GM21576 (cell line): ENCODE data around the gene FASTKD1.

Experiments
- ATAC-seq: cut with Tn5 transposase; IDR thresholded peaks from one replicate; pipeline ENCODE4 v1.9.1; 2021; ENCODE audit warnings: mild to moderate bottlenecking, moderate library complexity; ENCODE audit not compliant: unreplicated experiment

Gene FASTKD1

GRCh38 chr2:169509955-169510354, 63.7 kb downstream of the FASTKD1 start:
- no peak for ATAC-seq

DNA sequence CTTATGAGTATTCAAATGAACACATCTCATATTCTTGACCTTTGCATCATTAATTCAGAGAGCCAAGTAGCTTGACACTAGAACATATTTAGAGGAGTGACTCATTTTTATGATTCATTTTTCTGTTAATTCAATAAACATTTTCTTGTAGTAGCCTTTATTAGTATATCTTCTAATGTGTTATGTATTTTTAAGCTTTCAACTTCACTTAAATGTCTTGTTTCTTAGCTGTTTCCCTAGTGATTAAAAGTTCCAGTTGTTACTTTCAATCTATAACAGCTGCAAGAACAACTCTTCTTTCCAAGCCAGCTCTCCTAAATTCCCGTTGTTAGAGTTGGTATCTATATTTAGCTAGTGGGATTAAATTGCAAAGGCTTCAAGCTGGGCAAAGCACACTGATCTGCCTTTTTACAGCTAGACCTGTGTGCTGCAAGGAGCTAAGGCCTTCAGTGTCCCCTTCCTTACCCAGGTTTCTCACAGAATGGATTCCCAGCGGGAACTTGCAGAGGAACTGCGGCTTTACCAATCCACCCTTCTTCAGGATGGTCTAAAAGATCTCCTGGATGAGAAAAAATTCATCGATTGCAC, 64.3 kb downstream of the FASTKD1 start, which contains the start of gene KLHL41:
KLHL41 (plus strand) TSS at position 405 of the 588 bp plus-strand sequence; CDS start at position 482, 77 bp downstream.
- no peak for ATAC-seq

DNA sequence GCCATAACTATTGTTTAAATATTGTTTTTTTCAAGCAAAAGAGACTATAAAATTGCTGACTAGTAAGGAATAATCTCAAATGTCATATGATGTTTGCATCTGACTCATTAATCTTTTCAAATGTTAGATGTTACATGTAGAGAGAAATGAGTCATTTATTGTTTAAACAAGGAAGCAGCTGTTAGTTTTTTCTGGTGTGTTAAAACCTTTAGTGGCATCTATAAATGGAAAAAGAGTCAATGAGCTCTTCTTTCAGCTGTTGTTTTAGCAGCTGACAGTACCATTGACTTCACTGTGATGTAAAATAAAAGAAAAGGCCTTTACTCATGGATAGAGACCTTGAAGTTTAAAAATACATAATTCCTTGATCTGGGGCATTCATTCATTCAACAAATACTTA, 66.0 kb downstream of the FASTKD1 start:
- ATAC-seq, result no peak

- ATAC-seq, result no peak
These were observed 69.0 kb downstream of the FASTKD1 start for GRCh38 chr2:169504651-169505050.

DNA sequence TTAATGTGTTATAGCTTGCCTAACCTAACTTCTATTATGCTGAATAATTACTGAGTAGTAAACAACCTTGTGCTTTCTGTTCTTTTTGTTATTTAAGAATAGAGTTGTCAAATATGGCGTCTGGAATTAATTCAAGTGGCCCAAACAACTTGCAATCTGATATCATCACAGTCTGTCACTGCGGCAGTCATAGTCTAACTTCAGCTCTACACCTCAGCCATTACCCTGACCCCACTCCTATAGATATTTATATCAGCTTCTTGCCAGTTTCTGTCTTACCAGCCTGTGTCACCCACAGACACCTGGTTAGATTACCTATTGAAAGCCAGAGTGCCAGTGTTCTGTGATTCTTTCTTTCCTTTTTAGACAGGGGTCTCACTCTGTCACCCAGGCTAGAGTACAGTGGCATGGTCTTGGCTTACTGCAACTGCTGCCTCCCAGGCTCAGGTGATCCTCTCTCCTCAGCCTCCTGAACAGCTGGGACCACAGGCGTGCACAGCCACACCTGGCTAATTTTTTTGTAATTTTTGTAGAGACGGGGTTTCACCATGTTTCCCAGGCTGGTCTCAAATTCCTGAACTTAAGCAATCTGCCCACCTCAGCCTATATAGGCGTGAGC, 78.2 kb downstream of the FASTKD1 start:
- no peak for ATAC-seq

- ATAC-seq, result no peak
These were observed 80.3 kb downstream of the FASTKD1 start for GRCh38 chr2:169493360-169493759.

DNA sequence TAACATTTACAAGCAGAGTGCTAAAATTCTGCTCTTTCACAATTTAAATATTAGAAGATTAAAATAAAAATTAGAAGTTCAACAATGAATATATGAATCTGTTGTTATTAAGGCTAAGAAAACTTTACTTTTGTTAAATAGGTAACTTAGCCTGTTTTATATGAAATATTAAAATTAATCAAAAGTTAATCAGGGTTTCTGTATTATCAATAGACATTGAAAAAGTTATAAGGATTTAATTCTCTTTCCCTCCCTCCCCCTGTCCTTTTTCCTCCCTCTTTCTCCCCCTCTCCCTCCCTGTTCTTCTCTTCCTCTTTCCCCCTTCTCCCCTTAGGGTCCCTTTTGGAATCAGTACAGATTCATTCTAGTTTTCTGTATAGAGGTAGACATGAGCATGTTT, 82.3 kb downstream of the FASTKD1 start:
- no peak for ATAC-seq

DNA sequence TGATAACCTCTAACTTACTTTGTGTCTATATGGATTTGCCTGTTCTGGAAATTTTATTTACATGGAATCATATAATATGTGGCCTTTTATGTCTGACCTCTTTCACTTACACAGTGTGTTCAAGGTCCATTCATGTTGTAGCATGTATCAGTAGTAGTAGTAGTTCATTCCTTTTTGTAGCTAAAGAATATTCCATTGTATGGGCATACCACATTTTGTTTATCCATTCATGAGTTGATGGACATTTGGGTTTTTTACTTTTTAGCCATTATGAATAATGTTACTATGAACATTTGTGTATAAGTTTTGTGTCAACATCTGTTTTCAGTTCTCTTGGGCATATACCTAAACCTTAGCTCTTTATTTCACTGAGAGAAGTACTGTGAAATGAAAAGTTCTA, 82.8 kb downstream of the FASTKD1 start:
- ATAC-seq, result no peak

DNA sequence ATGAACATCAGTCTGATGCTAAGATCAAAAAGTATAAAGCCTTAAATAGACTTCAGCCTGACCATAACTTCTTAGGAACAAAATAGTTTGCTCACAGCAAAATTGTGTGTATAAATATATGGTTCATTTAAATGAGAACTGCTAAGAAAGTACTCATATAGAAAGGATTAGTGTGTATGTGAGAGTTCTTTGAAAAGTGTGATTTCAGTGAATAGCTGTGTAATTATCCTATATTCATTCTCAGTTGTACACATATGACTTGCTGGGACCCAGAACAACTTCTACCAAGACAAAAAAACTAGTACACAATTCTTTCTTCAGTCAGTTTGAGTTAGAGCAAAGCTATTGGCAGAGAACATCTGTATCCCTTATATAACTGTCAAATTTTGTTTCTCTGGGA, 87.2 kb downstream of the FASTKD1 start:
- ATAC-seq, result no peak

GRCh38 chr2:169485650-169486138, 88.0 kb downstream of the FASTKD1 start:
- no peak for ATAC-seq

DNA sequence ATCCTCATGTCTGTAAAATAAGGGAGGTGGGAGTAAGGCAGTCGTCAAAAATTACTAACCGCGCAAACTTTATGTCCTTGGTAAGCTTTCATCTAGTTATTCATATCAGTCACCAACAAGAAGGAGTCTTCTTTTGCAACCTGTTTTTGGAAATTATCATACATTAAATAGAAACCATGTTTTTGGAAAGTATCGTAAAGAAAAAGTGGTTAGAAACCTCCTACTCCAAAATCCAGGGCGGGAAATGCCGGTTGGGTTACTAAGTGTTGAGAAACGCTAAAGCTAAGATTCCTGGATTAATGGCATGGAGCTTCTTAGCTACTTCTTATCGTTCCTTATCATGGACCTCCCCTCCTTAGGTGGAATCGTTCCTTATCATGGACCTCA, 93.6 kb downstream of the FASTKD1 start:
- no peak for ATAC-seq
